Astrocyte (in vitro differentiated cells and primary cell): ENCODE data around the gene GPRASP2.
"Not testable (repeated sequence)": the region's sequence is repeated elsewhere in the genome, so short reads cannot be mapped to it uniquely, and the experiment has no call there.

Experiments used
- CTCF ChIP-seq: IDR thresholded peaks from 2 replicates; pipeline ENCODE4 v1.5.1; 2011; ENCODE audit warnings: low read depth, mild to moderate bottlenecking, inconsistent platforms, low read length, moderate library complexity; ENCODE audit not compliant: insufficient read depth
- EZH2 ChIP-seq: IDR thresholded peaks from 2 replicates; pipeline ENCODE4 v1.6.1; 2012; ENCODE audit warnings: mild to moderate bottlenecking, low read length, inconsistent platforms; ENCODE audit not compliant: insufficient read depth

- not testable (repeated sequence) for TF ChIP-seq CTCF, EZH2
Measured at GRCh38 chrX:102721169-102721506, 8.9 kb downstream of the GPRASP2 start.
